CD4-positive, alpha-beta T cell (primary cell): ENCODE measurements around the gene TAS2R16. TPM values are rescaled to one million over a fixed set of nuclear protein-coding genes. Genes with fewer than 3 reads are reported as not detected.

ENCODE experiments used
- ATAC-seq: fragments of 200-7000 bp; cut with Tn5 transposase; one replicate; pipeline ENCODE4 v1.10.0; 2022; ENCODE audit warnings: mild to moderate bottlenecking; ENCODE audit not compliant: poor library complexity
- CTCF ChIA-PET: fragments of 350-600 bp; sonication (Branson Sonifier 250); formaldehyde crosslinking; loops from one replicate; lab custom pipeline; 2021; ENCODE audit warnings: antibody characterized with exemption, inconsistent platforms; lab: Charles Lee
- POLR2A ChIA-PET: fragments of 350-600 bp; sonication (Branson Sonifier 250); formaldehyde crosslinking; loops from one replicate; lab custom pipeline; 2021; ENCODE audit warnings: antibody characterized with exemption, inconsistent platforms; lab: Charles Lee
- DNase-seq, 14 experiments: peaks; one replicate each; pipeline ENCODE4 v3.0.0-alpha.2; 2013 to 2020; ENCODE audit warnings: mixed read lengths in 2 of 14
- H3K27ac ChIP-seq, 2 donors: one replicate each; pipeline versions ENCODE4 v1.5.1 to v1.7.0; 2013; ENCODE audit warnings: low read length in 2 of 2, low read depth in 1 of 2, mild to moderate bottlenecking in 1 of 2
- H3K27me3 ChIP-seq, 2 experiments: 1 replicate in 1 of 2; 2 replicates in 1 of 2; pipeline versions ENCODE4 v1.6.1 to v1.7.0; 2013; ENCODE audit warnings: low read length in 2 of 2, control low read depth in 1 of 2, mild to moderate bottlenecking in 1 of 2, moderate library complexity in 1 of 2; ENCODE audit not compliant: insufficient read depth in 2 of 2, control insufficient read depth in 1 of 2
- H3K36me3 ChIP-seq: one replicate; pipeline ENCODE4 v1.6.1; 2013; ENCODE audit warnings: low read length, control low read depth; ENCODE audit not compliant: insufficient read depth
- H3K4me1 ChIP-seq: one replicate; pipeline ENCODE4 v1.6.1; 2013; ENCODE audit warnings: low read length, control low read depth; ENCODE audit not compliant: insufficient read depth
- H3K4me3 ChIP-seq: one replicate; pipeline ENCODE4 v1.5.1; 2013; ENCODE audit warnings: mild to moderate bottlenecking, low read length, moderate library complexity
- H3K9me3 ChIP-seq, 2 experiments: 1 replicate in 1 of 2; 2 replicates in 1 of 2; pipeline versions ENCODE4 v1.6.1 to v1.7.0; 2013; ENCODE audit warnings: low read length in 2 of 2, mild to moderate bottlenecking in 2 of 2, control low read depth in 1 of 2, moderate library complexity in 1 of 2; ENCODE audit not compliant: control insufficient read depth in 1 of 2, insufficient read depth in 1 of 2
- H3K27ac Mint-ChIP-seq: one replicate; pipeline ENCODE4 v1.8.0; 2020; ENCODE audit warnings: mixed read lengths
- H3K27me3 Mint-ChIP-seq: one replicate; pipeline ENCODE4 v1.8.0; 2021; ENCODE audit warnings: mixed read lengths
- H3K36me3 Mint-ChIP-seq: one replicate; pipeline ENCODE4 v1.8.0; 2021; ENCODE audit warnings: low read depth, mixed read lengths
- H3K4me1 Mint-ChIP-seq: one replicate; pipeline ENCODE4 v1.8.0; 2021; ENCODE audit warnings: low read depth, mixed read lengths
- H3K4me3 Mint-ChIP-seq: one replicate; pipeline ENCODE4 v1.8.0; 2020; ENCODE audit warnings: mild to moderate bottlenecking, mixed read lengths
- H3K9me3 Mint-ChIP-seq: one replicate; pipeline ENCODE4 v1.8.0; 2020; ENCODE audit warnings: mixed read lengths
- CTCF ChIP-seq: fragments of 200-600 bp; IDR thresholded peaks from one replicate; pipeline ENCODE4 v1.8.0; 2022; ENCODE audit warnings: antibody characterized with exemption, mild to moderate bottlenecking
- intact Hi-C, 2 experiments: fragments of 100-400 bp; cut with DNase I in 1 of 2; cut with micrococcal nuclease in 1 of 2; formaldehyde crosslinking; loops; one replicate each; pipeline versions ENCODE4 v1.15.1 to v1.9.0; 2023 to 2025; cut with DNase I, micrococcal nuclease
- total RNA-seq, 174 experiments: library from RNA in 2 of 174; stranded (reverse) in 2 of 174; gene quantifications; one replicate each; pipeline ENCODE4 v1.2.3 and lab custom pipeline; 2021 to 2026

Gene TAS2R16
- total RNA-seq, 2 experiments from 2014 or later, result not detected

GRCh38 chr7:123028339-123028738 is 32.8 kb upstream of the TAS2R16 start:
- no peaks in the 10 kb centered on the region for H3K36me3 Mint-ChIP-seq
- Histone ChIP-seq H3K36me3 (no peaks in the 10 kb centered on the region), H3K27ac (no peak overlapping the region), H3K4me3 (no peak overlapping the region), H3K9me3 (no peaks in the 10 kb centered on the region), H3K4me1 (no peaks in the 10 kb centered on the region), H3K27me3 (no peaks in the 10 kb centered on the region)
- no peak overlapping the region for H3K4me3 Mint-ChIP-seq
- ChIA-PET POLR2A (no interaction called here), CTCF (no interaction called here)
- ATAC-seq (no peak), DNase-seq (no peak)
- H3K27ac Mint-ChIP-seq, result no peak overlapping the region
- peaks cover 17% of the 10 kb centered on the region for H3K9me3 Mint-ChIP-seq
- H3K27me3 Mint-ChIP-seq, result no peaks in the 10 kb centered on the region
- intact Hi-C loops, result no loop called here
- no peaks in the 10 kb centered on the region for H3K4me1 Mint-ChIP-seq
- TF ChIP-seq CTCF, result no peak

DNA sequence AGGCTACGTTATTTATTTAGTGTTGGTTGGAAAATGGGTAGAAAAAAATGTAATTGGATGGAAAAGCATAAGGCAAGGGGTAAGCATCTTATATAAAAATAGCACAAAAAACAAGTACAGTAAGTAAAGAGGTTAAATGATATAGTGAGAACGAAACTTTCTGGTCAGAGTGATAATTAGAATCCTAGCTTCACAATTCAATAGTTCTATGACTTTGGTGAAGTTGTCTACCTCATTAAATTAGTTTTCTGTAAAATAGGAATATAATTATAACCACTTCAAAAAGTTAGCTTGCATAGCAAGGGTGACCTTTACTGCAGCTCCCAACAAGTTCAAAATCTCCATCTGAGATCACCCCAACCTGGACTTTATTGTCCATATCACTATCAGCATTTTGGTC is 30.8 kb upstream of the TAS2R16 start:
- Histone ChIP-seq H3K4me1 (no peaks in the 10 kb centered on the region), H3K27ac (no peak overlapping the region), H3K4me3 (no peak overlapping the region), H3K36me3 (no peaks in the 10 kb centered on the region), H3K27me3 (no peaks in the 10 kb centered on the region), H3K9me3 (no peaks in the 10 kb centered on the region)
- ChIA-PET POLR2A (no interaction called here), CTCF (no interaction called here)
- Mint-ChIP-seq H3K27ac (no peak overlapping the region), H3K9me3 (peaks cover 14% of the 10 kb centered on the region), H3K36me3 (no peaks in the 10 kb centered on the region), H3K4me3 (no peak overlapping the region), H3K4me1 (no peaks in the 10 kb centered on the region), H3K27me3 (no peaks in the 10 kb centered on the region)
- DNase-seq (no peak), ATAC-seq (no peak)
- intact Hi-C loops, result no loop called here
- TF ChIP-seq CTCF, result no peak

- peaks cover 13% of the 10 kb centered on the region for H3K9me3 Mint-ChIP-seq
- intact Hi-C loops, result no loop called here
- no peaks in the 10 kb centered on the region for H3K4me1 ChIP-seq
- H3K36me3 ChIP-seq, result no peaks in the 10 kb centered on the region
- H3K27ac ChIP-seq, result no peak overlapping the region
- no peaks in the 10 kb centered on the region for H3K9me3 ChIP-seq
- no peaks in the 10 kb centered on the region for H3K4me1 Mint-ChIP-seq
- ChIA-PET CTCF (no interaction called here), POLR2A (no interaction called here)
- H3K4me3 Mint-ChIP-seq, result no peak overlapping the region
- H3K36me3 Mint-ChIP-seq, result no peaks in the 10 kb centered on the region
- TF ChIP-seq CTCF, result no peak
- ATAC-seq (no peak), DNase-seq (no peak)
- H3K27me3 Mint-ChIP-seq, result no peaks in the 10 kb centered on the region
- H3K27ac Mint-ChIP-seq, result no peak overlapping the region
- H3K27me3 ChIP-seq, result no peaks in the 10 kb centered on the region
- H3K4me3 ChIP-seq, result no peak overlapping the region
Measured at GRCh38 chr7:123024989-123025758, 29.7 kb upstream of the TAS2R16 start.
